K562 (cell line): ENCODE measurements around the gene AARSD1. TPM values are rescaled to one million over a fixed set of nuclear protein-coding genes. Genes with fewer than 3 reads are reported as not detected.

Experiments
- ATAC-seq: fragments of 200-7000 bp; cut with Tn5 transposase; 3 replicates; pipeline ENCODE4 v1.9.1; 2020; ENCODE audit warnings: moderate library complexity
- BruUV-seq: library from RNA; stranded (reverse); fragments of 400-500 nt; replicated peaks from 2 replicates; lab custom pipeline; 2021; lab: Mats Ljungman, UMichigan
- CTCF ChIA-PET: fragments of 300-600 bp; formaldehyde crosslinking; extraction: SDS; loops from one replicate; lab custom pipeline; 2021; ENCODE audit warnings: low intra/inter-chr PET ratio; lab: Yijun Ruan, JAX
- POLR2A ChIA-PET: fragments of 300-600, 350-650 bp; sonication (Branson Sonifier 250); formaldehyde crosslinking; extraction: SDS; loops from one replicate; lab custom pipeline; 2021; ENCODE audit warnings: antibody characterized with exemption, inconsistent platforms; lab: Yijun Ruan, JAX
- DNase-seq, 4 experiments: peaks; one replicate each; pipeline versions ENCODE4 v3.0.0 to v3.0.0-alpha.2; 2011 to 2018; ENCODE audit warnings: low spot score in 3 of 4, mixed read lengths in 3 of 4; ENCODE audit errors: extremely low read depth in 1 of 4
- FAIRE-seq: peaks from 2 replicates; lab custom pipeline; 2011; peaks lifted over from hg19 to GRCh38; lab: Jason Lieb, UNC
- H2AFZ ChIP-seq: 2 replicates; pipeline ENCODE4 v1.6.0; 2011; ENCODE audit warnings: low read depth, low read length, control low read depth, inconsistent platforms
- H3K27ac ChIP-seq: fragments of 200-600 bp; 3 replicates; pipeline ENCODE4 v1.8.0; 2011; ENCODE audit warnings: low read depth, mild to moderate bottlenecking, control low read depth, inconsistent platforms, low read length, moderate library complexity, mixed read lengths; ENCODE audit errors: extremely low read depth
- H3K27me3 ChIP-seq, 2 experiments: fragments of 300-600 bp in 1 of 2; 2 replicates in 1 of 2; 3 replicates in 1 of 2; pipeline versions ENCODE4 v1.6.0 to v1.8.0; 2011; ENCODE audit warnings: inconsistent platforms in 2 of 2, low read length in 2 of 2, mild to moderate bottlenecking in 1 of 2, mixed read lengths in 1 of 2, moderate library complexity in 1 of 2; ENCODE audit not compliant: control insufficient read depth in 2 of 2, insufficient read depth in 2 of 2
- H3K36me3 ChIP-seq: fragments of 300-600 bp; 3 replicates; pipeline ENCODE4 v1.8.0; 2011; ENCODE audit warnings: mild to moderate bottlenecking, low read length, inconsistent platforms; ENCODE audit not compliant: control insufficient read depth, insufficient read depth
- H3K4me1 ChIP-seq, 2 experiments: fragments of 200-600 bp in 1 of 2; replicated peaks in 1 of 2; 2 replicates in 1 of 2; 3 replicates in 1 of 2; pipeline versions ENCODE4 v1.5.1 to v1.8.0; 2011; ENCODE audit warnings: inconsistent platforms in 2 of 2, low read length in 2 of 2, mild to moderate bottlenecking in 1 of 2, mixed read lengths in 1 of 2, moderate library complexity in 1 of 2; ENCODE audit not compliant: control insufficient read depth in 2 of 2, insufficient read depth in 2 of 2
- H3K4me2 ChIP-seq: 2 replicates; pipeline ENCODE4 v1.6.1; 2011; ENCODE audit warnings: low read length, control low read depth, inconsistent platforms, mixed read lengths; ENCODE audit not compliant: insufficient read depth
- H3K4me3 ChIP-seq: fragments of 200-600 bp; sonication (generic), shearing (Covaris generic); 2 replicates; pipeline ENCODE4 v1.5.1; 2016; ENCODE audit warnings: control low read depth, inconsistent platforms
- H3K79me2 ChIP-seq: fragments of 200-600 bp; 3 replicates; pipeline ENCODE4 v1.8.0; 2011; ENCODE audit warnings: low read length, inconsistent platforms; ENCODE audit not compliant: control insufficient read depth, insufficient read depth
- H3K9ac ChIP-seq, 2 experiments: 2 replicates each; pipeline versions ENCODE4 v1.6.0 to v1.6.1; 2011; ENCODE audit warnings: low read depth in 2 of 2, low read length in 2 of 2, control low read depth in 1 of 2, inconsistent platforms in 1 of 2, mild to moderate bottlenecking in 1 of 2, mixed read lengths in 1 of 2; ENCODE audit not compliant: insufficient read depth in 1 of 2
- H3K9me1 ChIP-seq: one replicate; pipeline ENCODE4 v1.6.0; 2011; ENCODE audit warnings: inconsistent platforms, mild to moderate bottlenecking, low read length, moderate library complexity; ENCODE audit not compliant: control insufficient read depth, insufficient read depth
- H3K9me3 ChIP-seq: replicated peaks from 2 replicates; pipeline ENCODE4 v1.5.1; 2011; ENCODE audit warnings: low read depth, low read length, inconsistent platforms; ENCODE audit not compliant: control insufficient read depth, insufficient read depth
- H4K20me1 ChIP-seq: replicated peaks from 2 replicates; pipeline ENCODE4 v1.6.1; 2011; ENCODE audit warnings: low read length, inconsistent platforms, mixed read lengths; ENCODE audit not compliant: control insufficient read depth, insufficient read depth
- CHD4 ChIP-seq: fragments of 200-600 bp; sonication (generic); IDR thresholded peaks from 3 replicates; pipeline ENCODE4 v1.6.1; 2012; ENCODE audit warnings: low read depth, mild to moderate bottlenecking, mixed read lengths, low read length, inconsistent platforms; ENCODE audit not compliant: insufficient read depth, insufficient replicate concordance, poor library complexity, severe bottlenecking
- DACH1 ChIP-seq: fragments of 450-650 bp; IDR thresholded peaks from 2 replicates; pipeline ENCODE4 v1.6.1; 2018; ENCODE audit not compliant: partially characterized antibody
- PHF8 ChIP-seq: fragments of 200-600 bp; sonication (generic); IDR thresholded peaks from 2 replicates; pipeline ENCODE4 v1.6.1; 2012; ENCODE audit warnings: mixed run types, mild to moderate bottlenecking, inconsistent platforms, low read length, moderate library complexity, borderline replicate concordance
- SIN3A ChIP-seq, 2 experiments: fragments of 150-350 bp in 1 of 2; IDR thresholded peaks; 2 replicates each; pipeline ENCODE4 v1.6.1; 2011 to 2016; ENCODE audit warnings: borderline replicate concordance in 2 of 2, low read depth in 2 of 2, low read length in 2 of 2, mild to moderate bottlenecking in 2 of 2, moderate library complexity in 2 of 2; ENCODE audit not compliant: control insufficient read depth in 1 of 2
- ZC3H4 ChIP-seq: sonication (generic); formaldehyde crosslinking; IDR thresholded peaks from 2 replicates; pipeline ENCODE4 v1.9.0; 2021; ENCODE audit warnings: missing genetic modification reagents, borderline replicate concordance
- ZFP36 ChIP-seq: fragments of 150-350 bp; IDR thresholded peaks from 2 replicates; pipeline ENCODE4 v1.6.1; 2018; ENCODE audit warnings: low read length, low read depth; ENCODE audit not compliant: partially characterized antibody
- WGBS: fragments of 100-300 bp; shearing (Covaris generic); methylation state at CpG from one replicate; pipeline ENCODE4 v1.1.6; 2016; ENCODE audit warnings: low coverage, mixed read lengths; ENCODE audit not compliant: insufficient coverage; ENCODE audit errors: missing lambda C conversion rate; 5-methylcytosine and 5-hydroxymethylcytosine counted together
- in situ Hi-C: fragments of 300-500 bp; cut with MboI; formaldehyde crosslinking; loops from 4 replicates; pipeline ENCODE4 v1.15.0; 2018; ENCODE audit warnings: inconsistent platforms, mixed read lengths
- intact Hi-C: fragments of 100-400 bp; cut with micrococcal nuclease; formaldehyde crosslinking; loops from 2 replicates; pipeline ENCODE4 v1.14.2; 2022
- polyA plus RNA-seq, 8 experiments: library from polyadenylated mRNA; depleted of rRNA in 4 of 8; stranded (reverse) in 5 of 8; unstranded in 3 of 8; fragments of >200 nt; fragmentation: Nextera tagmentation in 2 of 8; fragmentation: Illumina TruSeq in 1 of 8; extraction: Ambion mirVana in 2 of 8; extraction: Trizol in 1 of 8; gene quantifications; 2 replicates each; pipeline versions ENCODE4 v1.2.1 to v1.2.3, GENCODE V29; 2011 to 2014; ENCODE audit warnings: inconsistent platforms in 1 of 8, missing spikeins in 1 of 8
- total RNA-seq, 7 experiments: library from RNA; depleted of rRNA in 6 of 7; stranded (reverse); fragments of >200 nt in 6 of 7; fragmentation: Illumina TruSeq in 2 of 7; extraction: Trizol in 2 of 7; gene quantifications; 2 replicates each; pipeline versions ENCODE4 v1.2.1 to v1.2.3, GENCODE V29; 2011 to 2021; ENCODE audit warnings: low replicate concordance in 1 of 7
- TF ChIP-seq, protein P1 (sequence below): sonication (generic); formaldehyde crosslinking; IDR thresholded peaks from 2 replicates; pipeline ENCODE4 v1.8.0; 2022; ENCODE audit warnings: missing genetic modification reagents, mild to moderate bottlenecking, borderline replicate concordance
- TF ChIP-seq, protein P2 (sequence below): sonication (generic); formaldehyde crosslinking; IDR thresholded peaks from 2 replicates; pipeline ENCODE4 v1.4.0; 2020; ENCODE audit warnings: mild to moderate bottlenecking, missing genetic modification reagents
- TF ChIP-seq, protein P3 (sequence below), 2 experiments: fragments of 450-650 bp; IDR thresholded peaks; 2 replicates each; pipeline ENCODE4 v1.6.1; 2016

Gene AARSD1
- total and polyA plus RNA-seq, 9 of the 15 experiments (the other 6 are each of a cell fraction or from before 2014, with no cell fraction given): 51.7 to 98.5 (median 68.6) TPM

DNA sequence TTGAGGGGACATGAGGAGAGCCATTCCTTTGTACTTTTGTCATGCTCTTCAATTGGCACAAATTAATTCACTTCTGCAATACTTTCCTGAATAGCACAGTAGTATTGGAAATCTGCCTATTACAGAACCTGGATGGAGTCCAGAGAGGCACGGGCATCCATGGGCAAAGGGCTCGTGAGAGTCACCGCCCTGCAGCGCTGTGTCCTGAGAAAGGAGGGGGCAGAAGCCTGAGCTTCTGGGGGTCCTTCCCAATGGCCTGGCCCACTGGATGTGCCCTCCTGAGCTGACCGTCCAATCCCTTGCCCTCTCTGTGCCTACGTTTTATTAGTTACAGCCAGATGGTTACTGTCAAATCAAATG, 60.2 kb downstream of the AARSD1 start:
- POLR2A ChIA-PET: interaction anchor here (0.5 to 1.4 kb wide), 2 partner anchors 56 to 110 kb away, joined by 3 read pairs; no protein-coding TSS in a partner anchor
- TF ChIP-seq PHF8 (no peak), SIN3A (IDR thresholded peaks at IDR 0.05; ENCODE audit: borderline replicate concordance in 2 of 2, control insufficient read depth in 1 of 2, low read depth in 2 of 2, low read length in 2 of 2) (no peak), CHD4 (no peak), ZFP36 (no peak), ZC3H4 (CRISPR knock-in tag) (no peak), DACH1 (no peak)
- TF ChIP-seq, protein P1, sequence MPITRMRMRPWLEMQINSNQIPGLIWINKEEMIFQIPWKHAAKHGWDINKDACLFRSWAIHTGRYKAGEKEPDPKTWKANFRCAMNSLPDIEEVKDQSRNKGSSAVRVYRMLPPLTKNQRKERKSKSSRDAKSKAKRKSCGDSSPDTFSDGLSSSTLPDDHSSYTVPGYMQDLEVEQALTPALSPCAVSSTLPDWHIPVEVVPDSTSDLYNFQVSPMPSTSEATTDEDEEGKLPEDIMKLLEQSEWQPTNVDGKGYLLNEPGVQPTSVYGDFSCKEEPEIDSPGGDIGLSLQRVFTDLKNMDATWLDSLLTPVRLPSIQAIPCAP (CRISPR knock-in tag): no peak
- TF ChIP-seq, protein P2, sequence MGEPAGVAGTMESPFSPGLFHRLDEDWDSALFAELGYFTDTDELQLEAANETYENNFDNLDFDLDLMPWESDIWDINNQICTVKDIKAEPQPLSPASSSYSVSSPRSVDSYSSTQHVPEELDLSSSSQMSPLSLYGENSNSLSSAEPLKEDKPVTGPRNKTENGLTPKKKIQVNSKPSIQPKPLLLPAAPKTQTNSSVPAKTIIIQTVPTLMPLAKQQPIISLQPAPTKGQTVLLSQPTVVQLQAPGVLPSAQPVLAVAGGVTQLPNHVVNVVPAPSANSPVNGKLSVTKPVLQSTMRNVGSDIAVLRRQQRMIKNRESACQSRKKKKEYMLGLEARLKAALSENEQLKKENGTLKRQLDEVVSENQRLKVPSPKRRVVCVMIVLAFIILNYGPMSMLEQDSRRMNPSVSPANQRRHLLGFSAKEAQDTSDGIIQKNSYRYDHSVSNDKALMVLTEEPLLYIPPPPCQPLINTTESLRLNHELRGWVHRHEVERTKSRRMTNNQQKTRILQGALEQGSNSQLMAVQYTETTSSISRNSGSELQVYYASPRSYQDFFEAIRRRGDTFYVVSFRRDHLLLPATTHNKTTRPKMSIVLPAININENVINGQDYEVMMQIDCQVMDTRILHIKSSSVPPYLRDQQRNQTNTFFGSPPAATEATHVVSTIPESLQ (CRISPR knock-in tag): no peak
- TF ChIP-seq, protein P3, sequence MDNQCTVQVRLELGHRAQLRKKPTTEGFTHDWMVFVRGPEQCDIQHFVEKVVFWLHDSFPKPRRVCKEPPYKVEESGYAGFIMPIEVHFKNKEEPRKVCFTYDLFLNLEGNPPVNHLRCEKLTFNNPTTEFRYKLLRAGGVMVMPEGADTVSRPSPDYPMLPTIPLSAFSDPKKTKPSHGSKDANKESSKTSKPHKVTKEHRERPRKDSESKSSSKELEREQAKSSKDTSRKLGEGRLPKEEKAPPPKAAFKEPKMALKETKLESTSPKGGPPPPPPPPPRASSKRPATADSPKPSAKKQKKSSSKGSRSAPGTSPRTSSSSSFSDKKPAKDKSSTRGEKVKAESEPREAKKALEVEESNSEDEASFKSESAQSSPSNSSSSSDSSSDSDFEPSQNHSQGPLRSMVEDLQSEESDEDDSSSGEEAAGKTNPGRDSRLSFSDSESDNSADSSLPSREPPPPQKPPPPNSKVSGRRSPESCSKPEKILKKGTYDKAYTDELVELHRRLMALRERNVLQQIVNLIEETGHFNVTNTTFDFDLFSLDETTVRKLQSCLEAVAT (IDR thresholded peaks at IDR 0.05): no peak
- TF ChIP-seq, all 486 proteins: peak for 0

More for the DNA sequence above, 60.2 kb downstream of the AARSD1 start:
- 14% methylated on average over 6 of the region's 6 CpGs for WGBS
- Histone ChIP-seq H3K4me3 (no peak overlapping the region), H3K36me3 (no peaks in the 10 kb centered on the region), H3K4me1 (no peaks in the 10 kb centered on the region), H3K27ac (no peak overlapping the region), H3K9me1 (no peaks in the 10 kb centered on the region), H3K27me3 (peaks cover 32 to 45% of the 10 kb centered on the region in 2 experiments), H2AFZ (no peak overlapping the region), H4K20me1 (no peaks in the 10 kb centered on the region), H3K9me3 (no peaks in the 10 kb centered on the region), H3K4me2 (no peak overlapping the region), H3K79me2 (no peaks in the 10 kb centered on the region), H3K9ac (no peak overlapping the region)
- FAIRE-seq (no peak), ATAC-seq (no peak), DNase-seq (no peak)
- no TSS peak for BruUV-seq
- intact Hi-C loops (no loop called here), in situ Hi-C loops (no loop called here)
- CTCF ChIA-PET: no interaction called here
